GM12878 (cell line): ENCODE results near the gene CHST2. TPM values are rescaled to one million over a fixed set of nuclear protein-coding genes. Genes with fewer than 3 reads are reported as not detected.
A peak's percentile ranks its signal among the peaks of the same experiment; 100 is the strongest.

Experiments
- BRCA1 ChIP-seq: IDR thresholded peaks from 2 replicates; pipeline ENCODE4 v1.6.1; 2011; ENCODE audit warnings: low read depth, low read length, improper control_type of control experiment
- CBX3 ChIP-seq: fragments of 200-600 bp; sonication (generic); IDR thresholded peaks from 2 replicates; pipeline ENCODE4 v1.6.1; 2016; ENCODE audit warnings: low read depth, borderline replicate concordance
- MEF2A ChIP-seq: IDR thresholded peaks from 2 replicates; pipeline ENCODE4 v1.6.1; 2011; ENCODE audit warnings: low read depth, mild to moderate bottlenecking, low read length, moderate library complexity; ENCODE audit not compliant: insufficient read depth
- RAD21 ChIP-seq: IDR thresholded peaks from 2 replicates; pipeline ENCODE4 v1.6.1; 2011; ENCODE audit warnings: mild to moderate bottlenecking, low read depth, low read length, moderate library complexity; ENCODE audit not compliant: insufficient read depth
- RFX5 ChIP-seq: IDR thresholded peaks from 2 replicates; pipeline ENCODE4 v1.6.1; 2011; ENCODE audit warnings: low read depth, low read length, improper control_type of control experiment
- SMAD5 ChIP-seq: IDR thresholded peaks from 2 replicates; pipeline ENCODE4 v1.6.1; 2016; ENCODE audit warnings: antibody characterized with exemption, low read depth
- SMARCA5 ChIP-seq: fragments of 450-650 bp; IDR thresholded peaks from 2 replicates; pipeline ENCODE4 v1.6.1; 2017; ENCODE audit warnings: mild to moderate bottlenecking
- STAT1 ChIP-seq: fragments of 450-650 bp; conservative IDR thresholded peaks from 2 replicates; pipeline ENCODE4 v1.6.1; 2014; ENCODE audit warnings: antibody characterized with exemption, mild to moderate bottlenecking
- TBL1XR1 ChIP-seq: IDR thresholded peaks from 2 replicates; pipeline ENCODE4 v1.6.1; 2012; ENCODE audit warnings: low read depth, low read length, improper control_type of control experiment
- ZBED1 ChIP-seq: IDR thresholded peaks from 2 replicates; pipeline ENCODE4 v1.6.1; 2016; ENCODE audit warnings: borderline replicate concordance
- polyA plus RNA-seq, 11 experiments: library from polyadenylated mRNA; depleted of rRNA in 4 of 11; unstranded in 6 of 11; stranded (reverse) in 5 of 11; fragments of >200 nt; fragmentation: Nextera tagmentation in 4 of 11; fragmentation: Illumina TruSeq in 1 of 11; extraction: Ambion mirVana in 4 of 11; extraction: Trizol in 1 of 11; gene quantifications; 1 replicate in 1 of 11; 2 replicates in 10 of 11; pipeline versions ENCODE4 v1.2.1 to v1.2.3, GENCODE V29; 2011 to 2016; ENCODE audit warnings: inconsistent platforms in 2 of 11, missing spikeins in 2 of 11, low read depth in 1 of 11
- total RNA-seq, 4 experiments: library from RNA; depleted of rRNA in 3 of 4; stranded (reverse); fragments of >200 nt in 3 of 4; fragmentation: Illumina TruSeq in 1 of 4; extraction: Trizol in 1 of 4; gene quantifications; 2 replicates each; pipeline versions ENCODE4 v1.2.1 to v1.2.3, GENCODE V29; 2013 to 2021
- TF ChIP-seq, protein P1 (sequence below): fragments of 450-650 bp; IDR thresholded peaks from 2 replicates; pipeline ENCODE4 v1.6.1; 2017; ENCODE audit warnings: antibody characterized with exemption, mild to moderate bottlenecking, moderate library complexity
- TF ChIP-seq, protein P2 (sequence below): fragments of 450-650 bp; IDR thresholded peaks from 2 replicates; pipeline ENCODE4 v1.6.1; 2017; ENCODE audit warnings: mild to moderate bottlenecking, low read depth, inconsistent platforms; ENCODE audit not compliant: poor library complexity, severe bottlenecking

The CHST2 gene
- total and polyA plus RNA-seq, 10 of the 15 experiments (the other 5 are each of a cell fraction or from before 2014, with no cell fraction given): 1.6 to 37.2 (median 8.8) TPM

DNA sequence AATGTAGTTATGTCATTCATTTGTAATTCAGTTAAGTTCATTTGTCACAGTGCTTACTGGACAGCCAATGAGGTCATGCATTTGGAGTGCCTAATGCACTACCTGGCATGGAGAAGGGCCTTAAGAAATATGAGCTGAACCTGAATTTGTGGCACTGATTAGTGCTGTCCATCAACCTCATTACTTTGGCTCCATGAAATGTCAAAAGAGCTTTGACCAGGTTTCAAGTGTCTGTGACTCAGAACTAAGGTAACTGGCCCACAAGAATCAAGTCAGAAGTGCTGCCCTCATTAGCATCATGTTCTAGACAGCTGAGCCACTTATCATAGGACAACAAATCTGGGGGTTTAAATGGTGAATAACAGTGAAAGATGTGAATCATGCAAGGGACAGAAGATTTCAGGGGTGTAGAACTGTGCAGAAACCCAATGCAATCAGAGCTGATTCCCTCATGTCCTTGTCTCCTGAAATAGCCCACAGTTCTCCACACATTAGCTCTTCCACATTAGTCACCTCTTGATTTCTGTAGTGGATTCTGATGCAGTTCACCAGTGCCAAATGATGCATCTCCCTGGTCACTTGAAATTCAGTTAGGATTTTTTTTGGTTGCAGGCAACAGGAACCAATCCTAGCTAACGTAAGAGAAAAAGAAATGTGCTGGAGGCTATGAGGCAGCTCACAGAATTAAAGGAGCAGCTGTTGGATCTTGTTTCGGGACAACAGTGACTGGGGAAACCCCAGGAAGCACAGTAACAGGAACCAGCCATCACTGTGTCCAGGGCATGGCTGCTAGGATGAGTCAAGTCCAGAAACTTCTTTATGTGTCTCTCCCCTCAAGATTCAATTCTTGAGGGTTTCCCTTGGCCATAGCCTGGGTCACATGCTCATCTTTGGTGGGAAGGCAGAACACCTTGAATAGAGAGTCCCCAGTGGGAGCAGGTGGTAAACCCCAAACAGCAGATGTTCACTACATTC, 38.7 kb downstream of the CHST2 start (continued):
- no peak for TF ChIP-seq MEF2A
- no peak for TF ChIP-seq SMAD5
- peak; percentile 76 for TF ChIP-seq TBL1XR1
- TF ChIP-seq STAT1: no peak
- TF ChIP-seq RFX5: no peak
- no peak for TF ChIP-seq BRCA1
- no peak for TF ChIP-seq SMARCA5
- TF ChIP-seq RAD21: peak; percentile 49
- TF ChIP-seq, protein P1, sequence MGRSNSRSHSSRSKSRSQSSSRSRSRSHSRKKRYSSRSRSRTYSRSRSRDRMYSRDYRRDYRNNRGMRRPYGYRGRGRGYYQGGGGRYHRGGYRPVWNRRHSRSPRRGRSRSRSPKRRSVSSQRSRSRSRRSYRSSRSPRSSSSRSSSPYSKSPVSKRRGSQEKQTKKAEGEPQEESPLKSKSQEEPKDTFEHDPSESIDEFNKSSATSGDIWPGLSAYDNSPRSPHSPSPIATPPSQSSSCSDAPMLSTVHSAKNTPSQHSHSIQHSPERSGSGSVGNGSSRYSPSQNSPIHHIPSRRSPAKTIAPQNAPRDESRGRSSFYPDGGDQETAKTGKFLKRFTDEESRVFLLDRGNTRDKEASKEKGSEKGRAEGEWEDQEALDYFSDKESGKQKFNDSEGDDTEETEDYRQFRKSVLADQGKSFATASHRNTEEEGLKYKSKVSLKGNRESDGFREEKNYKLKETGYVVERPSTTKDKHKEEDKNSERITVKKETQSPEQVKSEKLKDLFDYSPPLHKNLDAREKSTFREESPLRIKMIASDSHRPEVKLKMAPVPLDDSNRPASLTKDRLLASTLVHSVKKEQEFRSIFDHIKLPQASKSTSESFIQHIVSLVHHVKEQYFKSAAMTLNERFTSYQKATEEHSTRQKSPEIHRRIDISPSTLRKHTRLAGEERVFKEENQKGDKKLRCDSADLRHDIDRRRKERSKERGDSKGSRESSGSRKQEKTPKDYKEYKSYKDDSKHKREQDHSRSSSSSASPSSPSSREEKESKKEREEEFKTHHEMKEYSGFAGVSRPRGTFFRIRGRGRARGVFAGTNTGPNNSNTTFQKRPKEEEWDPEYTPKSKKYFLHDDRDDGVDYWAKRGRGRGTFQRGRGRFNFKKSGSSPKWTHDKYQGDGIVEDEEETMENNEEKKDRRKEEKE: no peak
- TF ChIP-seq CBX3: no peak
- TF ChIP-seq ZBED1: no peak
- TF ChIP-seq, protein P2, sequence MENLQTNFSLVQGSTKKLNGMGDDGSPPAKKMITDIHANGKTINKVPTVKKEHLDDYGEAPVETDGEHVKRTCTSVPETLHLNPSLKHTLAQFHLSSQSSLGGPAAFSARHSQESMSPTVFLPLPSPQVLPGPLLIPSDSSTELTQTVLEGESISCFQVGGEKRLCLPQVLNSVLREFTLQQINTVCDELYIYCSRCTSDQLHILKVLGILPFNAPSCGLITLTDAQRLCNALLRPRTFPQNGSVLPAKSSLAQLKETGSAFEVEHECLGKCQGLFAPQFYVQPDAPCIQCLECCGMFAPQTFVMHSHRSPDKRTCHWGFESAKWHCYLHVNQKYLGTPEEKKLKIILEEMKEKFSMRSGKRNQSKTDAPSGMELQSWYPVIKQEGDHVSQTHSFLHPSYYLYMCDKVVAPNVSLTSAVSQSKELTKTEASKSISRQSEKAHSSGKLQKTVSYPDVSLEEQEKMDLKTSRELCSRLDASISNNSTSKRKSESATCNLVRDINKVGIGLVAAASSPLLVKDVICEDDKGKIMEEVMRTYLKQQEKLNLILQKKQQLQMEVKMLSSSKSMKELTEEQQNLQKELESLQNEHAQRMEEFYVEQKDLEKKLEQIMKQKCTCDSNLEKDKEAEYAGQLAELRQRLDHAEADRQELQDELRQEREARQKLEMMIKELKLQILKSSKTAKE: no peak
